ENCODE measurements around the gene NHP2. TPM values are rescaled to one million over a fixed set of nuclear protein-coding genes. Genes with fewer than 3 reads are reported as not detected.

The NHP2 gene
- 85.7 TPM for total RNA-seq

GRCh38 chr5:178153530-178154340 lies at the start of gene NHP2:
NHP2 (minus strand) TSS chr5:178153885; CDS start chr5:178153817, 68 bp downstream.

GRCh38 chr5:178187014-178187413 lies 33.3 kb upstream of the NHP2 start, which contains the start of gene GMCL2:
GMCL2 (minus strand) TSS chr5:178187371; CDS start chr5:178187299, 72 bp downstream.

GRCh38 chr5:178130576-178131445 lies 22.9 kb downstream of the NHP2 start, which contains the start of gene RMND5B:
RMND5B (plus strand) TSS chr5:178131014; CDS start chr5:178138120, 7,106 bp downstream.

GRCh38 chr5:178113141-178113787 lies 40.4 kb downstream of the NHP2 start, which contains the start of gene N4BP3:
N4BP3 (plus strand) TSS chr5:178113532; CDS start chr5:178119584, 6,052 bp downstream.

Other genes with a start within 250 kb of the NHP2 start
- not detected for gene PROP1, start 157.6 kb downstream of the NHP2 start, total RNA-seq
- 8.6 TPM for gene N4BP3, start 40.4 kb downstream of the NHP2 start, total RNA-seq
- 24.5 TPM for gene RMND5B, start 22.9 kb downstream of the NHP2 start, total RNA-seq
- gene GMCL2, start 33.5 kb upstream of the NHP2 start, total RNA-seq: not detected
- 58.6 TPM for gene HNRNPAB, start 50.6 kb upstream of the NHP2 start, total RNA-seq
- 89.3 TPM for gene PHYKPL, start 78.9 kb upstream of the NHP2 start, total RNA-seq